ENCODE results near the gene HKDC1.

DNA sequence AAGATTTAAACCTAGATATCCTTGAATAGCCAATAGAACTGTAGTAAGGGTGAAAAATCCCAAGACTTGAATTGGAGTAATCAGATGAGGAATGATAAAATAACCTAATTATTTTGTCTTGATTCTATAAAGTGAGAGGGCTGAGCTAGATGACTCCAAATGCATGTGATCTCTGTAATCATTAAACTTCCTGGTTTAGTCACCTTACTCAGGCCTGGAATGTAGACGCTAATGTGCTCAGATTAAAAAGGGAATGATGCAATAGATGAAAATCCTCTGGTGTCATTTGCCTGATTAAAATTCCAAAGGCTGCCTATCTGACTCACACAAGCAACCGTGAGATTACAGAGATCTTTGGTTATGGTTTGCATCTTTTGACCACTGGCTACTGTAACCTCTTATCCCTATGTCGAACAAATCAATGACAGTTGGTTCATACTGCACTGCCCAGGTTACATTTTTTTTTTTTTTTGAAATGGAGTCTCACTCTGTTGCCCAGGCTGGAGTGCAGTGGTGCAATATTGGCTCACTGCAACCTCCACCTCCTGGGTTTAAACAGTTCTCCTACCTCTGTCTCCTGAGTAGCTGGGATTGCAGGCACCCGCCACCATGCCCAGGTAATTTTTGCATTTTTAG lies 2.9 kb upstream of the HKDC1 start:
- no peak for TF ChIP-seq MXI1 (IDR thresholded peaks at IDR 0.05; ENCODE audit: low read depth, low read length)
- TF ChIP-seq, protein P1, sequence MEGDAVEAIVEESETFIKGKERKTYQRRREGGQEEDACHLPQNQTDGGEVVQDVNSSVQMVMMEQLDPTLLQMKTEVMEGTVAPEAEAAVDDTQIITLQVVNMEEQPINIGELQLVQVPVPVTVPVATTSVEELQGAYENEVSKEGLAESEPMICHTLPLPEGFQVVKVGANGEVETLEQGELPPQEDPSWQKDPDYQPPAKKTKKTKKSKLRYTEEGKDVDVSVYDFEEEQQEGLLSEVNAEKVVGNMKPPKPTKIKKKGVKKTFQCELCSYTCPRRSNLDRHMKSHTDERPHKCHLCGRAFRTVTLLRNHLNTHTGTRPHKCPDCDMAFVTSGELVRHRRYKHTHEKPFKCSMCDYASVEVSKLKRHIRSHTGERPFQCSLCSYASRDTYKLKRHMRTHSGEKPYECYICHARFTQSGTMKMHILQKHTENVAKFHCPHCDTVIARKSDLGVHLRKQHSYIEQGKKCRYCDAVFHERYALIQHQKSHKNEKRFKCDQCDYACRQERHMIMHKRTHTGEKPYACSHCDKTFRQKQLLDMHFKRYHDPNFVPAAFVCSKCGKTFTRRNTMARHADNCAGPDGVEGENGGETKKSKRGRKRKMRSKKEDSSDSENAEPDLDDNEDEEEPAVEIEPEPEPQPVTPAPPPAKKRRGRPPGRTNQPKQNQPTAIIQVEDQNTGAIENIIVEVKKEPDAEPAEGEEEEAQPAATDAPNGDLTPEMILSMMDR (IDR thresholded peaks at IDR 0.05) = no peak
- no peak for TF ChIP-seq YY1 (IDR thresholded peaks at IDR 0.05; ENCODE audit: low read depth)
- TF ChIP-seq RFX5 (IDR thresholded peaks at IDR 0.05; ENCODE audit: low read length) = no peak
- no peak for TF ChIP-seq JUND (IDR thresholded peaks at IDR 0.05)
- TF ChIP-seq POLR2AphosphoS5 (IDR thresholded peaks at IDR 0.05; ENCODE audit: low read depth, low read length) = no peak
- TF ChIP-seq, protein P2, sequence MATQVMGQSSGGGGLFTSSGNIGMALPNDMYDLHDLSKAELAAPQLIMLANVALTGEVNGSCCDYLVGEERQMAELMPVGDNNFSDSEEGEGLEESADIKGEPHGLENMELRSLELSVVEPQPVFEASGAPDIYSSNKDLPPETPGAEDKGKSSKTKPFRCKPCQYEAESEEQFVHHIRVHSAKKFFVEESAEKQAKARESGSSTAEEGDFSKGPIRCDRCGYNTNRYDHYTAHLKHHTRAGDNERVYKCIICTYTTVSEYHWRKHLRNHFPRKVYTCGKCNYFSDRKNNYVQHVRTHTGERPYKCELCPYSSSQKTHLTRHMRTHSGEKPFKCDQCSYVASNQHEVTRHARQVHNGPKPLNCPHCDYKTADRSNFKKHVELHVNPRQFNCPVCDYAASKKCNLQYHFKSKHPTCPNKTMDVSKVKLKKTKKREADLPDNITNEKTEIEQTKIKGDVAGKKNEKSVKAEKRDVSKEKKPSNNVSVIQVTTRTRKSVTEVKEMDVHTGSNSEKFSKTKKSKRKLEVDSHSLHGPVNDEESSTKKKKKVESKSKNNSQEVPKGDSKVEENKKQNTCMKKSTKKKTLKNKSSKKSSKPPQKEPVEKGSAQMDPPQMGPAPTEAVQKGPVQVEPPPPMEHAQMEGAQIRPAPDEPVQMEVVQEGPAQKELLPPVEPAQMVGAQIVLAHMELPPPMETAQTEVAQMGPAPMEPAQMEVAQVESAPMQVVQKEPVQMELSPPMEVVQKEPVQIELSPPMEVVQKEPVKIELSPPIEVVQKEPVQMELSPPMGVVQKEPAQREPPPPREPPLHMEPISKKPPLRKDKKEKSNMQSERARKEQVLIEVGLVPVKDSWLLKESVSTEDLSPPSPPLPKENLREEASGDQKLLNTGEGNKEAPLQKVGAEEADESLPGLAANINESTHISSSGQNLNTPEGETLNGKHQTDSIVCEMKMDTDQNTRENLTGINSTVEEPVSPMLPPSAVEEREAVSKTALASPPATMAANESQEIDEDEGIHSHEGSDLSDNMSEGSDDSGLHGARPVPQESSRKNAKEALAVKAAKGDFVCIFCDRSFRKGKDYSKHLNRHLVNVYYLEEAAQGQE (IDR thresholded peaks at IDR 0.05; ENCODE audit: low read depth, low read length) = no peak
- no peak for TF ChIP-seq MEF2A (IDR thresholded peaks at IDR 0.05; ENCODE audit: borderline replicate concordance, low read depth)
- TF ChIP-seq EZH2phosphoT487 (IDR thresholded peaks at IDR 0.05; ENCODE audit: borderline replicate concordance, low read depth) = no peak
- TF ChIP-seq FOXJ3 (CRISPR knock-in tag; IDR thresholded peaks at IDR 0.05) = no peak
- peak; percentile 17; the same call in 1 of the 2 replicates for TF ChIP-seq TEAD4 (IDR thresholded peaks at IDR 0.05; ENCODE audit: borderline replicate concordance, insufficient read depth)
- no peak for TF ChIP-seq SMC3 (IDR thresholded peaks at IDR 0.05; ENCODE audit: low read depth, low read length)
- TF ChIP-seq, protein P3, sequence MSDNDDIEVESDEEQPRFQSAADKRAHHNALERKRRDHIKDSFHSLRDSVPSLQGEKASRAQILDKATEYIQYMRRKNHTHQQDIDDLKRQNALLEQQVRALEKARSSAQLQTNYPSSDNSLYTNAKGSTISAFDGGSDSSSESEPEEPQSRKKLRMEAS (IDR thresholded peaks at IDR 0.05; ENCODE audit: low read depth) = no peak
- no peak for TF ChIP-seq NRF1 (IDR thresholded peaks at IDR 0.05; ENCODE audit: low read depth, low read length)

Data from SK-N-SH (cell line).